Activated CD8-positive, alpha-beta memory T cell treated with anti-CD3 and anti-CD28 coated beads, Interleukin-2, amount 10 ng/mL, durations not matched to agents 7 days and 5 days (primary cell): ENCODE measurements around the gene UNC13B. TPM values are rescaled to one million over a fixed set of nuclear protein-coding genes. Genes with fewer than 3 reads are reported as not detected.

ENCODE experiments used
- ATAC-seq: fragments of 150-1000 bp; cut with Tn5 transposase; one replicate; pipeline ENCODE4 v1.10.0; 2021; ENCODE audit warnings: moderate library complexity
- CTCF ChIA-PET: fragments of 350-600 bp; sonication (Branson Sonifier 250); formaldehyde crosslinking; loops from one replicate; lab custom pipeline; 2021; ENCODE audit warnings: antibody characterized with exemption; lab: Charles Lee
- DNase-seq: peaks from one replicate; pipeline ENCODE4 v3.0.0-alpha.2; 2020
- H3K27ac Mint-ChIP-seq: one replicate; pipeline ENCODE4 v1.8.0; 2021; ENCODE audit warnings: mild to moderate bottlenecking, mixed read lengths
- H3K27me3 Mint-ChIP-seq: one replicate; pipeline ENCODE4 v1.8.0; 2021; ENCODE audit warnings: mixed read lengths
- H3K36me3 Mint-ChIP-seq: one replicate; pipeline ENCODE4 v1.8.0; 2021; ENCODE audit warnings: mild to moderate bottlenecking, mixed read lengths
- H3K4me1 Mint-ChIP-seq: one replicate; pipeline ENCODE4 v1.8.0; 2021; ENCODE audit warnings: mixed read lengths
- H3K4me3 Mint-ChIP-seq: one replicate; pipeline ENCODE4 v1.8.0; 2021; ENCODE audit warnings: mild to moderate bottlenecking, moderate library complexity, mixed read lengths
- H3K9me3 Mint-ChIP-seq: one replicate; pipeline ENCODE4 v1.8.0; 2022; ENCODE audit warnings: low read depth, mixed read lengths
- total RNA-seq, 2 experiments: library from RNA; stranded (reverse); gene quantifications; one replicate each; pipeline ENCODE4 v1.2.3, GENCODE V29; 2021

UNC13B gene
- total RNA-seq, 2 experiments from 2014 or later, result 0.94 to 1.2 TPM

GRCh38 chr9:35254984-35255857 lies 93.4 kb downstream of the UNC13B start:
- no peaks in the 10 kb centered on the region for H3K36me3 Mint-ChIP-seq
- CTCF ChIA-PET, result interaction anchor here (0.7 to 2.4 kb wide), 3 partner anchors 13 to 138 kb away, joined by 3 to 6 read pairs (median 4); no protein-coding TSS in a partner anchor
- no peak overlapping the region for H3K4me3 Mint-ChIP-seq

GRCh38 chr9:35257986-35258659 lies 96.3 kb downstream of the UNC13B start:
- DNase-seq, result no peak
- Mint-ChIP-seq H3K36me3 (no peaks in the 10 kb centered on the region), H3K4me1 (peaks cover 4% of the 10 kb centered on the region), H3K27me3 (peaks cover 9% of the 10 kb centered on the region), H3K27ac (no peak overlapping the region), H3K9me3 (no peaks in the 10 kb centered on the region), H3K4me3 (no peak overlapping the region)
- CTCF ChIA-PET, result interaction anchor here (1.1 to 2.8 kb wide), 7 partner anchors 16 to 147 kb away, joined by 3 to 31 read pairs (median 6); partner anchors contain the start of genes ATOSB and UNC13B
- no peak for ATAC-seq

More at GRCh38 chr9:35254984-35255857, 93.4 kb downstream of the UNC13B start:
- H3K27me3 Mint-ChIP-seq, result peaks cover 7% of the 10 kb centered on the region
- ATAC-seq, result no peak
- no peak for DNase-seq
- H3K9me3 Mint-ChIP-seq, result no peaks in the 10 kb centered on the region
- no peak overlapping the region for H3K27ac Mint-ChIP-seq
- peaks cover 4% of the 10 kb centered on the region for H3K4me1 Mint-ChIP-seq

- CTCF ChIA-PET, result interaction anchor here (0.8 to 2.8 kb wide), 11 partner anchors 9 to 498 kb away, joined by 3 to 31 read pairs (median 5); partner anchors contain the start of genes ATOSB, UNC13B and VCP
- peaks cover 4% of the 10 kb centered on the region for H3K4me1 Mint-ChIP-seq
These were observed 97.1 kb downstream of the UNC13B start for GRCh38 chr9:35258660-35259474.

GRCh38 chr9:35260186-35260585 lies 98.4 kb downstream of the UNC13B start:
- CTCF ChIA-PET, result interaction anchor here (0.7 to 2.8 kb wide), 2 partner anchors 143 to 218 kb away, joined by 3 to 31 read pairs; partner anchors contain the start of gene ATOSB
- Mint-ChIP-seq H3K36me3 (no peaks in the 10 kb centered on the region), H3K4me1 (peaks cover 4% of the 10 kb centered on the region), H3K9me3 (no peaks in the 10 kb centered on the region), H3K4me3 (no peak overlapping the region), H3K27me3 (peaks cover 16% of the 10 kb centered on the region), H3K27ac (no peak overlapping the region)
- ATAC-seq (no peak), DNase-seq (no peak)

More at GRCh38 chr9:35258660-35259474, 97.1 kb downstream of the UNC13B start:
- Mint-ChIP-seq H3K27ac (no peak overlapping the region), H3K9me3 (no peaks in the 10 kb centered on the region), H3K27me3 (peaks cover 10% of the 10 kb centered on the region), H3K4me3 (no peak overlapping the region), H3K36me3 (no peaks in the 10 kb centered on the region)
- DNase-seq, result peak; percentile 65
- ATAC-seq, result no peak

GRCh38 chr9:35262064-35262463 lies 100.3 kb downstream of the UNC13B start:
- no peak for DNase-seq
- H3K4me3 Mint-ChIP-seq, result no peak overlapping the region
- H3K9me3 Mint-ChIP-seq, result no peaks in the 10 kb centered on the region
- no peak for ATAC-seq
- H3K36me3 Mint-ChIP-seq, result no peaks in the 10 kb centered on the region
- no peak overlapping the region for H3K27ac Mint-ChIP-seq
- CTCF ChIA-PET, result interaction anchor here (0.6 to 1.1 kb wide), 2 partner anchors 10 to 145 kb away, joined by 3 read pairs; no protein-coding TSS in a partner anchor
- peaks cover 4% of the 10 kb centered on the region for H3K4me1 Mint-ChIP-seq
- peaks cover 23% of the 10 kb centered on the region for H3K27me3 Mint-ChIP-seq

GRCh38 chr9:35267710-35268109 lies 105.9 kb downstream of the UNC13B start:
- Mint-ChIP-seq H3K27me3 (peaks cover 43% of the 10 kb centered on the region), H3K36me3 (no peaks in the 10 kb centered on the region), H3K9me3 (no peaks in the 10 kb centered on the region), H3K4me1 (no peaks in the 10 kb centered on the region), H3K4me3 (no peak overlapping the region), H3K27ac (no peak overlapping the region)
- ATAC-seq (no peak), DNase-seq (no peak)
- CTCF ChIA-PET, result interaction anchor here (1.1 to 1.2 kb wide), 2 partner anchors 9 to 12 kb away, joined by 3 to 5 read pairs; no protein-coding TSS in a partner anchor

GRCh38 chr9:35269919-35270318 lies 108.1 kb downstream of the UNC13B start:
- H3K4me3 Mint-ChIP-seq, result no peak overlapping the region
- peaks cover 6% of the 10 kb centered on the region for H3K4me1 Mint-ChIP-seq
- ATAC-seq (no peak), DNase-seq (no peak)
- CTCF ChIA-PET, result no interaction called here
- H3K36me3 Mint-ChIP-seq, result no peaks in the 10 kb centered on the region
- H3K27me3 Mint-ChIP-seq, result peaks cover 38% of the 10 kb centered on the region
- H3K9me3 Mint-ChIP-seq, result no peaks in the 10 kb centered on the region
- no peak overlapping the region for H3K27ac Mint-ChIP-seq

- Mint-ChIP-seq H3K9me3 (no peaks in the 10 kb centered on the region), H3K27ac (no peak overlapping the region), H3K27me3 (peaks cover 30% of the 10 kb centered on the region), H3K4me1 (peaks cover 16% of the 10 kb centered on the region), H3K4me3 (no peak overlapping the region), H3K36me3 (no peaks in the 10 kb centered on the region)
- DNase-seq (no peak), ATAC-seq (no peak)
- CTCF ChIA-PET, result no interaction called here
These were observed 109.8 kb downstream of the UNC13B start for GRCh38 chr9:35271637-35272036.

- no peak overlapping the region for H3K27ac Mint-ChIP-seq
- H3K4me3 Mint-ChIP-seq, result no peak overlapping the region
- peaks cover 19% of the 10 kb centered on the region for H3K27me3 Mint-ChIP-seq
- H3K4me1 Mint-ChIP-seq, result peaks cover 19% of the 10 kb centered on the region
- H3K9me3 Mint-ChIP-seq, result no peaks in the 10 kb centered on the region
- ATAC-seq, result no peak
- DNase-seq, result no peak
- CTCF ChIA-PET, result interaction anchor here (1.6 kb wide), 1 partner anchor 14 kb away, joined by 5 read pairs; no protein-coding TSS in a partner anchor
- H3K36me3 Mint-ChIP-seq, result no peaks in the 10 kb centered on the region
These were observed 111.2 kb downstream of the UNC13B start for GRCh38 chr9:35272989-35273388.

GRCh38 chr9:35273591-35273990 lies 111.8 kb downstream of the UNC13B start:
- H3K9me3 Mint-ChIP-seq, result no peaks in the 10 kb centered on the region
- H3K36me3 Mint-ChIP-seq, result no peaks in the 10 kb centered on the region
- no peak for ATAC-seq
- H3K4me1 Mint-ChIP-seq, result peaks cover 19% of the 10 kb centered on the region
- H3K27me3 Mint-ChIP-seq, result peaks cover 18% of the 10 kb centered on the region
- DNase-seq, result no peak
- H3K4me3 Mint-ChIP-seq, result no peak overlapping the region
- CTCF ChIA-PET, result interaction anchor here (1.6 kb wide), 1 partner anchor 15 kb away, joined by 5 read pairs; no protein-coding TSS in a partner anchor
- H3K27ac Mint-ChIP-seq, result no peak overlapping the region

- Mint-ChIP-seq H3K9me3 (no peaks in the 10 kb centered on the region), H3K4me1 (peaks cover 19% of the 10 kb centered on the region), H3K36me3 (no peaks in the 10 kb centered on the region), H3K27me3 (peaks cover 15% of the 10 kb centered on the region), H3K27ac (no peak overlapping the region), H3K4me3 (no peak overlapping the region)
- ATAC-seq (no peak), DNase-seq (no peak)
- CTCF ChIA-PET, result no interaction called here
These were observed 113.2 kb downstream of the UNC13B start for GRCh38 chr9:35274993-35275392.

- CTCF ChIA-PET, result no interaction called here
- ATAC-seq (no peak), DNase-seq (no peak)
- Mint-ChIP-seq H3K9me3 (no peaks in the 10 kb centered on the region), H3K4me1 (peaks cover 19% of the 10 kb centered on the region), H3K36me3 (no peaks in the 10 kb centered on the region), H3K4me3 (no peak overlapping the region), H3K27me3 (peaks cover 5% of the 10 kb centered on the region), H3K27ac (no peak overlapping the region)
These were observed 115.3 kb downstream of the UNC13B start for GRCh38 chr9:35277171-35277520.
